NCI-H1048 (cell line): ENCODE results near the gene ALKBH6.
A peak's percentile ranks its signal among the peaks of the same experiment; 100 is the strongest.

Source experiments
- DNase-seq: peaks from one replicate; lab custom pipeline; 2025; lab: John Stamatoyannopoulos, UW

The ALKBH6 gene

DNA sequence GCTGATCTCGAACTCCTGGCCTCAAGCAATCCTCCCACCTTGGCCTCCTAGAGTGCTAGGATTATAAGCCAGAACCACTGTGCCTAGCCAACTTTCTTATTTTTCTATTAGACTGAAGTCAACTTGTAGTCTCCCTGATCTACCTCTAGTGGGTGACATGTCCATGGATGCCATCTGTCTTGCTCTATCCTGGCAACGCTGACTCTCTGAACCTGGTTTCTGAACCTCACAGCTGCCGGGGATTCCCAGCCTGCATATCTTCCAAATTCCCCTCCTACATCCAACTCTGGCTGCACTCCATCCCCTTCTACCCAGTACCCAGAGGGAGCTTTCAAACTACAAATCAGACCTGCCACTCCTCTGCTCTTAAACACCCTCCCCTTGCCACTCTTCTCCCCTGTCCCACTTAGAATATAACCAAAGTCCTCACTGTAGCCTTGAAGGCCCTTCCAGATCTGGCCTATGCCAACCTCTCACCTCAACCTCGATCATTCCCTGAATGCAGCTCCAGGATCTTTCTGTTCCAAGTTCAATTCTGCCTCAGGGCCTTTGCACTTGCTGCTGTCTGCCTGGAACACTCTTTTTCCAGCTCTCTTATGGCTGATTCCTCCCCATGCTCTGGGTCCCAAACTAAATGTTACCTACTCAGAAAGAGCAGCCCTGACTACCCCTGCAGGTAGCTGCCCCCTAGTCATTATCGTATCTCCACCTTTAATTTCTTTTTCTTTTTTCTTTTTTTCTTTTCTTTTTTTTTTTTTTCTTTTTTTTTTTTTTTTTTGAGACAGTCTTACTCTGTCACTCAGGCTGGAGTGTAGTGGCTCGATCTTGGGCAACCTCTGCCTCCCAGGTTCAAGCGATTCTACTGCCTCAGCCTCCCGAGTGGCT lies 16.5 kb upstream of the ALKBH6 start:
- no peak for DNase-seq

DNA sequence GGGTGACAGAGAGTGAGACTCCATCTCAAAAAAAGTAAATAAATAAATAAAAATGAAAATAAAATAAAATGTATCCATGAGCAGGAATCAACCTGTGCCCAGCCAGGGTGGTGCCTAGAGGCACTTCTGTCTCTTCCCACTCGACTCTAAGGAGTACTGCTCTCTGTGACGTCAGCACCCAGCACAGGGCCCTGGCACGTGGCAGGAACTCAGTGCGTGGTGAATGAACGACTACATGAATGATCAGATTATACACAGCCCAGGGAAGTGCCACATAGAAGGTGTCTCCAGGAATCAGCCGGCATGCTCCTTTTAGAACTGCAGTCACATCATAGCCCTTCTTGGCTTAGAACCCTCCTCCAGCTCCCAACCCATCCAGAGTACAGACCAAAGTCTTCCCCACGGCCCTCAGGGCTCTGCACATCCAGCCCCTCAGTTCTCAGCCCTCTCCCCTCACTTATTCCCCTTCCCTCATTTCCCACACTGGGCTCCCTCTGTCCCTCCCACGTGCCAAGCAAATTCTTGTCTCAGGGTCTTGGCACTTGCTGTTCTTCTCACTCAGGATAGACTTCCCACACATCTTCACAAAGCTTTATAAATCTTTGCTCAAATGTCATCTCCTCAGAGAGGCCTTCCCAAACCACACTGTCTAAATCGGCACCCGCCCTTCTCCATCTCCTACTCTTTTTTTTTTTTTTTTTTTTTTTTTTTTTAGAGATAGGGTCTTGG lies 14.5 kb upstream of the ALKBH6 start:
- DNase-seq = no peak

DNA sequence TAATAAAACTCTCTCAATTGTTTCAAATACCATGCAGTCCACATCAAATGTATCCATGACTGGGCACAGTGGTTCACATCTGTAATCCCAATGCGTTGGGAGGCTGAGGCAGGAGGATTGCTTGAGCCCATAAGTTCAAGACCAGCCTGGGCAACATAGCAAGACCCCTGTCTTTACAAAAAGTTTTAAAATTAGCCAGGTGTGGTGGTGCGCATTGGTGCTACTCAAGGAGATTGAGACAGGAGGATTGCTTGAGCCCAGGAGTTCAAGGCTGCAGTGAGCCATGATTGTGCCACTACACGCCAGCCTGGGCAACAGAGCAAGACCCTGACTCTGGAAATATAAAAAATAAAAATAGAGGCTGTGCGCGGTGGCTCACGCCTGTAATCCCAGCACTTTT lies 13.7 kb upstream of the ALKBH6 start:
- no peak for DNase-seq

DNA sequence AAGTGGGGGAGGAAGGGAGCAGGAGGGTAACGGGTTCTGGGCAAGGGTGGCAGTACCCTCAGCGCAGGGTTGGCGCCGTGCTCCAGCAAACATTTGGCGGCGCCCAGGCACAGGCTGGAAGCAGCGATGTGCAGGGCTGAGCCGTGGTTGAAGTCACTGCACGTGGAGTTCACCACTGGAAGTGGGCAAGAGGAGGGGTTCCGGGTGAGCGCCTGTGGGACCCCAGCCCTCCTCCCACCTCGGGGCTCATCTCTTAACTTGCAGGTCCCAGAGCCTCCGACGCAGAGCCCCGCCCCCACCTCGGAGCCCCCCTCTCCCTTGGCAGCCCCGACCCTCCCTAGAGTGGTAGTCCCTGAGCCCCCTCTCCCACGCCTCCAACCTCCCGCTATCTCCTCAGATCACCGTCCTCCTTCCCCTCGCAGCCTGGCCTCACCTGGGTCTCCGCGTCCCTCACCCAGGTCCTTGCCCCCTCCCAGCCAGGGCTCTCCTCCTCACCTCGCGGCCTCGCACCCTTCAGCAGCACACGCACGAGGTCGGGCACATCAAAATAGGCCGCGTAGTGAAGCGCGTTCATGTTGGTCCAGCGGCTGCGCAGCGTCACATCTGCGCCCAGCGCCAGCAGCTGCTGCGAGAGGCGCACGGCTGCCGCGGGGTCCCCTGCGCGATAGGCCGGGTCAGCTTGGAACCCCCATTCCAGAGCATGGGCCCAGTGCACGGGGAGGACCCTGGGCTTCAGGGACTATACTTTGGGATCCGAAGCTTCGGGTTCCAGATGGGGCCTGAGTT lies 12.3 kb upstream of the ALKBH6 start:
- no peak for DNase-seq

DNA sequence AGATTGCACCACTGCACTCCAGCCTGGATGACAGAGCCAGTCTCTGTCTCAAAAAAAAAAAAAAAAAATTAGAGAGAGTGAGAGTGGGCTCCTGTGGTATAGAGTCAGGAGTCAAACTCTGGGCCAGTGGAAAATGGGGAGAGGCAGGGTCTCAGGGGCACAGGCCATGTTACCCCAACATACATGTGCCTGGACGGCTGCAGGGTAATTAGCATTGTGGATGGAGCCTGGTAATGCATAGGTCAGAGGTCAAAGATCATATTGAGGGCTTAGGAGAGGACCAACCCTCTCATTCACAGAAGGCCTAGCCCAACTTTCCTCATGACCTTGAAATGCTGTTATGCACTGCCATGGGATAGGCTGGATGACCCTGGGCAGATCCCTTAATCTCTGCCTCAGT lies 11.5 kb upstream of the ALKBH6 start:
- no peak for DNase-seq

DNA sequence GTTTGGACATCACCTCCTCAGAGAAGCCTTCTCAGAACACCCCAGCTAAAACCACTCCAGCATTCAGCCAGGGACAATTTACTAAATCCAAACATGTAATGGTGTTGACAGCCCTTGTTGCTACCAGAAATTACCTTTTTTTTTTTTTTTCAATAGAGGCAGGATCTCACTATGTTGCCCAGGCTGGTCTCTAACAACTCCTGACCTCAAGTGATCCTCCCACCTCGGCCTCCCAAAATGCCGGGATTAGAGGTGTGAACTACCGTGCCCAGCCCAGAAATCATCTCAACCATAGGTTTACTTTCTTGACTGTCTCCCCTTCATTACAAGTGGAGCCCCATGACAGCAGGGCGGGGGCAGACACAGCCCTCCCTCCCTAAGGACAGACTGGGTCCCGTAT lies 9.4 kb upstream of the ALKBH6 start:
- DNase-seq = no peak

DNA sequence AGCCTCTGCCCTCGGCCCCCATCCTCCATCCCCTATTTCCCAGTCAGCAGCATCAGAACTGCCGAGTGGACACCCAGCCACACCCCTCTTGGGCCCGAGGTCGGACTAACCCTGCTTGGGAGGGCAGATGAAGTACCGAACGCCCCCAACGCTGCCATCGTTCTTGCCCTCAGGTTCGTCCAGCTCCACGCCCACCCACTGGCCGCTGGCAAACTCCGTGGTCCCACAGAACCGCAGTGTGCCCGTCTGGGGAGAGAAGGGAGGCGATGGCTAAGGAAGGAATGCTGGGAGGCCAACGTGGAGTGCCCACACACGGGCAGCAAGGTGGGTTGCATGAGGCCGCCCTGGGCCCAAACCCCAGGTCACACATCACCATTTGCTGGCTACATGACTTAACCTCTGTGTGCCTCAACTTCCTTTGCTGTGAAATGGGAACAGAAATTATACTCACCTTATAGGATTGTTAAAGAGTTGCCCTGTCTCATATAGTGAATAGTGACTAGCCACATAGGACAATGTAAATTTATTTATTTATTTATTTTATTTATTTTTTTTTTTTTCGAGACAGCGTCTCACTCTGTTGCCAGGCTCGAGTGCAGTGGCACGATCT lies 5.2 kb upstream of the ALKBH6 start:
- no peak for DNase-seq

DNA sequence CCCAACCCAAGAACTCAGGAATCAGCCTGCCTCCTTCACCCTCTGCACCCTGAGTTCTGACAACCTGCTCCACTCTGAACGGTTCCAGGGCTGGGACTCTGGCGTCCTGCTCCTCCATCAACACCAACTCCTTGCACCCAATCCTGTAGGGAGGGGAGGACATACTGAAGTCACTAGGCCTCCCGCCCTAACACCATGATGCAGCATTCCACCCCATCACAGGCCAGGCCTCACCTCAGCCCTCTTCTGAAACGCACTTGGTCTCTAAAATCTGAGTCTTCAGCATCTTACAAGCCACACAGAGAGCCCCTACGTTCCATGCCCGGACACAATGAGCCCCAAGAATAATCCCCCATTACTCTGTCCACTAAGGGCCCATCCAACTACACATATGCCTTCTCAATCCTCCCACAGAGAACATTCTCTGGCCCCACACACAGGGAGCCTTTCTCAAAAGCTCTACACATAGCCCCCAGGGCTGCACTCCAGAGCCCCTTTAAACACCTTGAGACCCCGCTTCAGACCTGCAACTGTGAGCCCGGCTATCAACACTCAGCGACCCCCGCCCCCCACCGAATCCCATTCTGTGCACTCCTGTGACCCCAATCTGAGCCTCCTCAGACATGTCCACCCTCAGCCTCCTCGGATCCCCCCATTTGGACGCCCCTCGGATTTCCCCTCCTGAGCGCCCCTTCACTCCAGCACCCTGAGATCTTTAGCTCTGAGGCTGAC lies 567 bp downstream of the ALKBH6 start:
- no peak for DNase-seq

DNA sequence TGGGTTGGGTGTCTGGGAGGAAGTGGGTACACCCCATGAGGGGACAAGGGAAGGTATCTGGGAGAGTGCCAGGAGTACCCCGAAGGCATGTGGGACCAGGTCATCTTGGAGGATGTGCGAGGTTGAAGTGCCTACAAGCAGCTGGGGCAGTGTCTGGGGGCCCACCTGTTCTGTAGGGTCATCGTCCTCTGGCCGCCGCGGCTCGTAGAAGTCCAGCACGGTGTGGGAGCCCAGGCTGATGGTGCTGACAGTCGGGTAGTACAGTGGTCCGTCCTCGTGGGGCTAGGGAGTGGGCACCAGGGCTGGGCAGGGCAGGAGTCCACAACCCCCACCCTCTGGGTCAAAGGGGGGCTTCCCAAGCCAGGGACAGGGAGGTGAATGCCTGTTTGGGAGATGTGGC lies 3.6 kb downstream of the ALKBH6 start:
- DNase-seq = no peak

DNA sequence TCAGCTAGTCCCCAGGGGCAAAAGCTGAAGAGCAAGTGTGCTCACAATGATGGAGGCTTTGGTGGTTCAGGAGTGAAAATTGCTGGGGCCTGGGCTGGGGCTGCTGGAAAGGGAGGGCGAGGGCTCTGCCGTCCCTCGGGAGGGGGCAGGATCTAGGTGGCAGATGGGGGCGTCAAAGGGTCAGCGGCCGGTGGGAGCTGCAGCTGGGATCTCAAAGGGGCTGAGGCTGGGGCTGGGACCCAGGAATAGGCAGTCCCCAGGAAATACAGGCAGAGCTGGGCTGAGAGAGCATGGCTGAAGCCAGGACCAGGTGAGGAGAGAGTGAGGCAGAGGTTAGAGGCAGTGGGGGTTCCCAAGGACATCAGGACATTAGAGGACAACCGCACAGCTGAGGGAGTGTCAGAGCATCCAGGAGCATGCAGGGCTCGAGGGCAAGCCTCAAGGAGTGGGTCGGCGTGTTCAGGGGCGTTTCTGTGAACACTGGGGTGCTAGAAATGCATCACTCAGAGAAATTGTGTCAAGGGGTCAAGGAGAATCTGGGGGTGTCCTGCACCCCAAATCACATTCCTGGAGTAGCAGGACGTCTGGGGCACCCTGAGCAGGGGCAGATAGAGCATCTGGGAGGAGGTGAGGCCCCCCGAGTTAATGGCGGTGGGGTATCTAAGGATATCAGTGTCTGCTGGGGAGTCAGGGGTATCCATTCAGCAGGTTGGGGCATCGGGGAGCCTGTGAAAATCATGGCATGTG lies 4.2 kb downstream of the ALKBH6 start:
- no peak for DNase-seq

DNA sequence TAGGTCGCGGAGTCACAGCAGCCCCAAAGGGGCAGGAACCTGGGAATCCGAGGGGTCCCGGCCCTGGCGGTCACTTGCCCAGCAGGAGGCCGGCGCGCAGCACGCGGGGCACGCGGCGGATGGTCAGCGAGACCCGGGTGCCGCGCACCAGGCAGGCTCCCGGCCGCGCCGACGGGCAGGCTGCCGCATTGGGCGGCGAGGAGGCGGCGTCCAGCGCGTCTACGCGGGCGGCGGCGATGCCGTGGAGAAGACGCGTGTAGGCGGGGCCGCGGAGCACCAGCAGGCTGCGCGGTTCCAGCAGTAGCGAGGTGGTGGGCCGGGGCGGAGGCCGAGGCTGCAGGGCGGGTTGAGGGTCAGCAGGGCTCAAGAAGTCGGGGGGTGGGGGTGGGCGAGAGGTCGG lies 4.8 kb downstream of the ALKBH6 start:
- DNase-seq = no peak

DNA sequence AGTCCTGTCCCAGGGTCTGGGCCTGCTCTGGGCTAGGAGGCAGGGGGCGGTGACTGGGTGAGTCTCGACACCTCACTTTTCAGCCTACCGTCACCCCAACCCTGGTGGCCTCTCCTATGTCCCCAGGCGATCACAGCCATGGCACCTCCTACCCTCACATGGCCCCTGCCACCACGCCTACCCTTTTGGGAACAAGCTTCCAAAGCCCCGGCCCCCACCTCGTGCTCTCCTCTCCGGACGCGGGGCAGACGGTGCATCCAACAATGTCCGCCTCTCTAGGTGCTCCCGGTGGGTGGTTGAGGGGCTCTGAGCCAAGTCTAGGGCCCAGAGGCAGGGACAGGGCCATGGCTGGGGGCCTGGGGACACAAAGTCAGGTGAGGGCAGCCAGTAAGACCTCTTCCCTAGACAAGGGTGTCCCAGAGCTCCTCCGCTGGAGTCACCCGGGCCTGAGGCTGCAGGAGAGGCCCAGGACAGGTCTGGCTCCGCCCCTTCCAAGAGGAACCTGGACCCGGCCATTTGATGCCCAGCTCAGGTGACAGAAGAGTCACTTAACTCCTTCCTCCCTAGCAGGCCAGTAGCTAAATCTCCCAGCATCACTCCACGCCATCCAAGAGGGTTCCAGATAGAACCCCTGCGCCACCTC lies 5.6 kb downstream of the ALKBH6 start, which contains the start of gene SYNE4:
SYNE4 (minus strand) TSS at position 478 of the 643 bp plus-strand sequence; CDS start at position 346, 132 bp downstream.
- DNase-seq = no peak

DNA sequence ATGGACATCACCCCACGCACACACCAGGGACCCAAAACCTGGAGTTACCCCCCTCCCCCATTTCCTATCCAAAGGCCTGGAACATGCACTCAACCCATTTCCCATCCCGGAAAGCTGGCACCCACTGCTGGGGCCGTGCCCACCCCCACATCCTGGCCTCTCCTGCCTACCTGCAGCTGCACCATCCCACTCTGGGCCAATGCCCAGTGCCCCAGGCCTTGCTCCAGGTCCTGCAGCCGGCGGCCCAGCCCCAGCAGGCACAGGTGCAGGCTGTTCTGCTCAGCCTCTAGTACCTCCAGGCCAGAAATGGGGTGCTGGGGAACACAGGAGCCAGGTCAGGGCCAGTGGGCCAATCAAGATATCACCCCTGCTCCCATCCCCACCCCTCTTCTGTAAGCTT lies 7.1 kb downstream of the ALKBH6 start:
- DNase-seq = no peak

DNA sequence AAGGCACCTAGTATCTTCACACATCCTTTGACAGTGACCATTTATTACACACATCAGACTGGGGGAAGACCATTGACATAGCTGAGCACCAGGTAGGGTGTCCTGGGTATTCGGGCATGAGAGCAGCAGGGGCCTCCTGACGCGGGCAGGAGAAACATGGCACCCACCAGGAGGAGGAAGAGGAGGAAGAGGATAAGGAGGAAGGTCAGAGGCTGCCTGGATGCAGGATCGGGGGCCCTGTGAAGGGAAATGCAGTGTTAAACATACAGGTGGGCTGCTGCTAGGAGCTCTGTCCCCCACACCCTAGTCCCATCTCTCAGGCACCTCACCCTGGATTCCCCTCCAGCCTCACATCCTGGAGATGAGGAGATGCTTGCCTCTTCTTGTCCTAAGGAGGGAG lies 10.7 kb downstream of the ALKBH6 start:
- DNase-seq = no peak

DNA sequence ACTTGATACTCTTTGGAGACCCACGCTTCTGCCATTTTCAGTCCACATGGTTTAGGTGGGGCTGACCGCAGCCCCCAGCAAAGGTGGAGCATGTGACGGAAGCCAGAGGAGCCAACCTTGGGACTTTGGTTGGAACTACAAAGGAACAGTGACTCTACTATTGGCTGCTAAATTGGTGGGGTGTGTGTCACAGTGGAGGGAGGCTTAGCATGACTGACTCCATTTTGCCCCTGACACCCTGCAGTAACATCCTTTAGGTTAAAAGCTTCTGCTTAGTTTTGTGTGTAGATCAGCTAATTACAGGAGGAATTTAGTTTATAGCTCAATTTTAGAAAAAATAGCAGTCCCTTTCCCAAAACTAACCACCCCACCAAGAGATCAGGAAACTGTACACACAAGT lies 12.4 kb downstream of the ALKBH6 start:
- DNase-seq = no peak

DNA sequence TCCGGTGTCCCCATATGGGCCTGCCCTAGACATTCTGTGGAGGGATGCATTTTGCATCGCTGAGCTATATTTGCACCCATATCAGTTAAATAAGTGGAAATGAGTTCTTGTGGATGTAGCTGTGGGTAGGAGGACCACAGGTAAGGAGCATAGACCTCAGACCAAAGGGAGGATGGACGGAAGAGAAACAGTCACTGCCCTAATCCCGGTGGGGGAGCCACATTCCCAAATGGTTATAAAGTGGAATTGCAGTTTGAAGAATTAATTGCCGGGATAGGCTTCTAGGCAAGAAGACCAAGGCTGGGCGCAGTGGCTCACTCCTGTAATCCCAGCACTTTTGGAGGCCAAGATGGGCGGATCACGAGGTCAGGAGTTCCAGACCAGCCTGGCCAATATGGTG lies 17.2 kb downstream of the ALKBH6 start:
- DNase-seq = no peak

DNA sequence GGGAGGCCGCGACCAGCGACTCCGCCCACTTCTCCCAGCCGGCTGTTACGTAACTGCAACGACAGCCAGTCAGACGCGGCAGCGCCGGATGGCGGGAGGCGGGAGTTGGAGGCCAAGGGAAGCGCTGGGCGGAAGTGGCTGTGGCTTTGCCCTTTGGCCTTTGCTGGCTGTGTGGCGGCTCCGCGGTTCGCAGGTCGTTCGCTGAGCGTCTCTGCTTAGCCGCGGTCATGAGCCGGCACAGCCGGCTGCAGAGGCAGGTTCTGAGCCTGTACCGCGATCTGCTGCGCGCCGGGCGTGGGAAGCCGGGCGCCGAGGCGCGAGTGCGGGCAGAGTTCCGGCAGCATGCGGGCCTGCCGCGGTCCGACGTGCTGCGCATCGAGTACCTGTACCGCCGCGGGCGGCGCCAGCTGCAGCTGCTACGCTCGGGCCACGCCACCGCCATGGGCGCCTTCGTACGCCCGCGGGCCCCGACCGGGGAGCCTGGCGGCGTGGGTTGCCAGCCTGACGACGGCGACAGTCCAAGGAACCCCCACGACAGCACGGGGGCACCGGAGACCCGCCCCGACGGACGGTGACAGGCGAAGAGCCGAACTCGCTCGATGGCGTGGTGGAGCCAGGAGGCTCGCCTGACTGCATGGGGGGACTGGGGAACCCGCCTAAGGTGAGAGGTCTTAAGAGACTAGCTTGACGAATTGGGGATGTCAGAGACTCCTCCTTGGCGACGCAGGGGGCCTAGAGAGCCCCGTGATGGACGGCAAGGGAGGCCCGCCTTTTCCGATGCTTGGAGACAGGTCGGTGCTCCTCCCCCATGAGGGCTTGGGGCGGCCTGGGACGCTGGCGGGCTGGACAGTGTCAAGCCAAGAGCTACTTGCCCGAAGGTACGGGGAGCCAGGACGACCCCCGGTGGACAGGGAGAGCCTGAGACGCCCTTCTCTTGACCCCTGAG lies 18.7 kb downstream of the ALKBH6 start, which contains the start of gene SDHAF1:
SDHAF1 (plus strand) TSS at position 141 of the 946 bp plus-strand sequence; CDS start at position 228, 87 bp downstream.
- DNase-seq = peak; percentile 77

DNA sequence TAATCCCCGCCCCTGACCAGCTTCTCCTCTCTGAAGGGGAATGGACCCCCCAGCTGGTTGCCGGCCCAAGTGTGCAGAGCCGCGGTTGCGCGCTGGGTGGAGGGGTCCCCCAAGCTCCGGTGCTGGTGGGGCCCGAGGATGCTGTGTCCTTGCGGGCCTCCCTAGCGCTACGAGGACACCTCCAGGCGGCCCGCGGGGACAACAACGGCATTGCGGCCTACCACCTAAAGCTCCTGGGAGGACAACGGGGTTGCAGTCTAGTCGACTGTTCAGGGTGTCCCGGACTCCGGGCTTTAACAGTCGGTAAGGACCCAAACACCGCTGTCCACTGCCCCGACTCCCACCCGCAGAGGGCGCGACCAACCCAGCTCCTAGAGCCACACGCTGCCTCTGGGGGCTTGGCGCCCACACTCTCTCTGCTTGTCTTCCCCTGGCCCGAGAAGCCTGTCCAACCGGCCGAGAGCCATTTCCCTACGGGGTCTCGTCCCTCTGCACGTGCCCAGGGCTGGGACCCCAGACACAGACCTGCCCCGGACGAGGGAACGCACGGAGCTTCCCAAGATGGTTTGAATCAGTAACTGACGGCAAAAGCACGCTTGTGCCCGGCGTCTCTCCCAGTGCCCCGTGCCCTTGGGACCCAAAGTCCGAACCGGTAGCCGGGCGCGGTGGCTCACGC lies 20.0 kb downstream of the ALKBH6 start:
- DNase-seq = no peak
